HepG2 (cell line): Measurements from ENCODE around the gene TREH. TPM values are rescaled to one million over a fixed set of nuclear protein-coding genes. Genes with fewer than 3 reads are reported as not detected.

Experiments
- ATAC-seq: fragments of 200-7000 bp; cut with Tn5 transposase; 3 replicates; pipeline ENCODE4 v1.9.1; 2020; ENCODE audit warnings: mild to moderate bottlenecking, moderate library complexity
- BruUV-seq: library from RNA; stranded (reverse); fragments of 400-500 nt; replicated peaks from 2 replicates; lab custom pipeline; 2021; lab: Mats Ljungman, UMichigan
- CTCF ChIA-PET: fragments of 300-600 bp; formaldehyde crosslinking; extraction: SDS; loops from one replicate; lab custom pipeline; 2021; ENCODE audit warnings: low total read pairs, inconsistent platforms, low intra/inter-chr PET ratio; lab: Yijun Ruan, JAX
- POLR2A ChIA-PET: fragments of 350-600 bp; sonication (Branson Sonifier 250); formaldehyde crosslinking; loops from one replicate; lab custom pipeline; 2020; ENCODE audit warnings: antibody characterized with exemption, inconsistent platforms; lab: Yijun Ruan, JAX
- DNase-seq: peaks from one replicate; pipeline ENCODE4 v3.0.0-alpha.2; 2015; ENCODE audit warnings: low spot score
- FAIRE-seq: peaks from 3 replicates; lab custom pipeline; 2011; peaks lifted over from hg19 to GRCh38; lab: Jason Lieb, UNC
- H2AFZ ChIP-seq: one replicate; pipeline ENCODE4 v1.6.1; 2011; ENCODE audit warnings: low read length, inconsistent platforms
- H3K27ac ChIP-seq: fragments of 300-600 bp; 3 replicates; pipeline ENCODE4 v1.8.0; 2011; ENCODE audit warnings: mixed run types, mild to moderate bottlenecking, mixed read lengths, low read length, inconsistent platforms; ENCODE audit not compliant: insufficient read depth; ENCODE audit errors: extremely low read length
- H3K27me3 ChIP-seq, 2 experiments: fragments of 200-600 bp in 1 of 2; 2 replicates in 1 of 2; 3 replicates in 1 of 2; pipeline versions ENCODE4 v1.6.0 to v1.8.0; 2011; ENCODE audit warnings: low read length in 2 of 2, mild to moderate bottlenecking in 2 of 2, moderate library complexity in 2 of 2, inconsistent platforms in 1 of 2; ENCODE audit not compliant: insufficient read depth in 2 of 2, control insufficient read depth in 1 of 2
- H3K36me3 ChIP-seq, 2 experiments: fragments of 200-600 bp in 1 of 2; replicated peaks in 1 of 2; 2 replicates in 1 of 2; 3 replicates in 1 of 2; pipeline versions ENCODE4 v1.5.1 to v1.8.0; 2011; ENCODE audit warnings: low read length in 2 of 2, inconsistent platforms in 1 of 2; ENCODE audit not compliant: insufficient read depth in 2 of 2, control insufficient read depth in 1 of 2
- H3K4me1 ChIP-seq: 2 replicates; pipeline ENCODE4 v1.5.1; 2012; ENCODE audit warnings: low read length, inconsistent platforms; ENCODE audit not compliant: insufficient read depth
- H3K4me2 ChIP-seq: 2 replicates; pipeline ENCODE4 v1.6.0; 2011; ENCODE audit warnings: low read depth, low read length, inconsistent platforms
- H3K4me3 ChIP-seq, 3 experiments: fragments of 200-600 bp in 1 of 3; sonication (generic), shearing (Covaris generic) in 1 of 3; replicated peaks in 1 of 3; 2 replicates each; pipeline ENCODE4 v1.5.1; 2011 to 2016; ENCODE audit warnings: low read length in 3 of 3, inconsistent platforms in 2 of 3, low read depth in 2 of 3, mild to moderate bottlenecking in 2 of 3, control low read depth in 1 of 3, mixed read lengths in 1 of 3; ENCODE audit not compliant: insufficient read depth in 1 of 3
- H3K79me2 ChIP-seq: one replicate; pipeline ENCODE4 v1.6.1; 2011; ENCODE audit warnings: low read length, inconsistent platforms; ENCODE audit not compliant: insufficient read depth
- H3K9ac ChIP-seq: 2 replicates; pipeline ENCODE4 v1.6.0; 2011; ENCODE audit warnings: mild to moderate bottlenecking, low read depth, low read length, inconsistent platforms; ENCODE audit not compliant: insufficient read depth
- H3K9me3 ChIP-seq: 2 replicates; pipeline ENCODE4 v1.5.1; 2012; ENCODE audit warnings: mild to moderate bottlenecking, low read length
- H4K20me1 ChIP-seq: 2 replicates; pipeline ENCODE4 v1.6.0; 2011; ENCODE audit warnings: inconsistent platforms, mild to moderate bottlenecking, low read length, moderate library complexity; ENCODE audit not compliant: insufficient read depth
- AGO2 ChIP-seq: fragments of 200-400 bp; formaldehyde crosslinking; optimal IDR thresholded peaks from 2 replicates; pipeline ENCODE3; 2017; ENCODE audit warnings: mild to moderate bottlenecking, low read depth, low read length, moderate library complexity
- LCORL ChIP-seq, 2 experiments: fragments of 450-650 bp in 1 of 2; sonication (generic) in 1 of 2; formaldehyde crosslinking in 1 of 2; IDR thresholded peaks; 2 replicates each; pipeline versions ENCODE4 v1.5.0 to v1.6.1; 2017 to 2020; ENCODE audit warnings: antibody characterized with exemption in 1 of 2, missing genetic modification reagents in 1 of 2
- MEF2D ChIP-seq: sonication (generic); formaldehyde crosslinking; IDR thresholded peaks from 2 replicates; pipeline ENCODE4 v1.5.1; 2020; ENCODE audit warnings: mild to moderate bottlenecking, missing genetic modification reagents
- MLXIP ChIP-seq: sonication (generic); formaldehyde crosslinking; IDR thresholded peaks from 2 replicates; pipeline ENCODE4 v1.9.0; 2021; ENCODE audit warnings: missing genetic modification reagents, borderline replicate concordance
- RBM39 ChIP-seq: fragments of 200-400 bp; formaldehyde crosslinking; IDR thresholded peaks from one replicate; pipeline ENCODE4 v1.6.1; 2018; ENCODE audit warnings: antibody characterized with exemption, mild to moderate bottlenecking, low read depth, low read length; ENCODE audit not compliant: poor library complexity, severe bottlenecking
- REXO4 ChIP-seq: sonication (generic); formaldehyde crosslinking; IDR thresholded peaks from 2 replicates; pipeline ENCODE4 v1.8.0; 2022; ENCODE audit warnings: missing genetic modification reagents, mild to moderate bottlenecking, borderline replicate concordance
- SRY ChIP-seq: sonication (generic); formaldehyde crosslinking; IDR thresholded peaks from 2 replicates; pipeline ENCODE4 v1.8.0; 2022; ENCODE audit warnings: mild to moderate bottlenecking, missing genetic modification reagents
- ZFP1 ChIP-seq: IDR thresholded peaks from 2 replicates; pipeline ENCODE4 v1.6.1; 2016
- ZNF333 ChIP-seq: sonication (generic); formaldehyde crosslinking; IDR thresholded peaks from 2 replicates; pipeline ENCODE4 v1.4.0; 2020; ENCODE audit warnings: mild to moderate bottlenecking, missing genetic modification reagents, borderline replicate concordance
- ZNF367 ChIP-seq: sonication (generic); formaldehyde crosslinking; IDR thresholded peaks from 2 replicates; pipeline ENCODE4 v1.4.0; 2020; ENCODE audit warnings: missing genetic modification reagents, borderline replicate concordance
- WGBS: methylation state at CpG from one replicate; pipeline ENCODE4 v1.1.6; 2017; ENCODE audit warnings: low lambda C conversion rate; 5-methylcytosine and 5-hydroxymethylcytosine counted together
- in situ Hi-C: cut with HindIII; loops from 2 replicates; pipeline ENCODE4 v1.10.0; 2017; ENCODE audit warnings: low pct_unique_long_range_greater_than_20kb; ENCODE audit not compliant: extremely low pct_ligation_motif_present
- intact Hi-C: fragments of 100-400 bp; cut with micrococcal nuclease; formaldehyde crosslinking; loops from one replicate; pipeline ENCODE4 v1.10.0; 2022; ENCODE audit not compliant: unreplicated experiment
- polyA plus RNA-seq, 8 experiments: library from polyadenylated mRNA; depleted of rRNA in 3 of 8; stranded (reverse) in 7 of 8; unstranded in 1 of 8; fragments of >200 nt; fragmentation: Illumina TruSeq in 4 of 8; extraction: Trizol in 4 of 8; gene quantifications; 2 replicates each; pipeline versions ENCODE4 v1.2.1 to v1.2.3, GENCODE V29; 2011 to 2016; ENCODE audit warnings: low read depth in 4 of 8, missing spikeins in 1 of 8, mixed read lengths in 1 of 8; ENCODE audit not compliant: insufficient read depth in 1 of 8
- total RNA-seq, 5 experiments: library from RNA; depleted of rRNA; stranded (reverse); fragments of >200 nt; fragmentation: Illumina TruSeq; extraction: Trizol; gene quantifications; 2 replicates each; pipeline ENCODE4 v1.2.3, GENCODE V29; 2016; ENCODE audit warnings: low read depth in 1 of 5

The TREH gene
- total and polyA plus RNA-seq, 2 of the 13 experiments (the other 11 are each of a cell fraction or from before 2014, with no cell fraction given) = 0.53 to 0.86 TPM

GRCh38 chr11:118628031-118628430 lies 51.4 kb downstream of the TREH start:
- Histone ChIP-seq H3K4me3 (no peak overlapping the region), H3K36me3 (peaks cover 14 to 22% of the 10 kb centered on the region in 2 experiments; a peak in 4 of 5 replicates), H4K20me1 (no peaks in the 10 kb centered on the region), H2AFZ (no peak overlapping the region), H3K79me2 (no peaks in the 10 kb centered on the region), H3K9ac (no peak overlapping the region), H3K9me3 (no peaks in the 10 kb centered on the region), H3K27me3 (no peaks in the 10 kb centered on the region), H3K27ac (no peak overlapping the region), H3K4me1 (peaks cover 7% of the 10 kb centered on the region), H3K4me2 (no peak overlapping the region)
- POLR2A ChIA-PET = no interaction called here
- WGBS = 100% methylated on average over 10 of the region's 20 CpGs
- ATAC-seq (no peak), FAIRE-seq (no peak), DNase-seq (no peak)
- in situ Hi-C loops (no loop called here), intact Hi-C loops (no loop called here)
- CTCF ChIA-PET = no interaction called here
- peak; percentile 73 for TF ChIP-seq AGO2
- no peak for TF ChIP-seq MEF2D (CRISPR knock-in tag)
- no TSS peak for BruUV-seq

DNA sequence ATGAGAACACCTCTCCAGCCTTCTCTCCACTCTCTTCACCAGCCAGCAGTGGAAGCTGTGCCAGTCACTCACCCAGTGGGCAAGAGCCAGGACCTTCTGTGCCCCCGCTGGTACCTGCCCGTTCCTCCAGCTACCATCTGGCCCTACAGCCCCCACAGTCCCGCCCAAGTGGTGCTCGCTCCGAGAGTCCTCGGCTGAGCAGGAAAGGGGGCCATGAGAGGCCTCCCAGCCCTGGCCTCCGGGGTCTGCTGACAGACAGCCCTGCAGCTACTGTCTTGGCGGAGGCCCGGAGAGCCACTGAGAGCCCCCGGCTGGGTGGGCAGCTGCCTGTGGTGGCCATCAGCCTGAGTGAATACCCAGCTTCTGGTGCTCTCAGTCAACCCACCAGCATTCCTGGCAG lies 51.9 kb downstream of the TREH start:
- BruUV-seq = no TSS peak
- ChIA-PET POLR2A (no interaction called here), CTCF (no interaction called here)
- no peak for DNase-seq
- H3K36me3 ChIP-seq = peaks cover 14 to 22% of the 10 kb centered on the region in 2 experiments; a peak in 4 of 5 replicates
- in situ Hi-C loops (no loop called here), intact Hi-C loops (no loop called here)
- H3K79me2 ChIP-seq = peaks cover under 1% of the 10 kb centered on the region
- FAIRE-seq = no peak
- no peak overlapping the region for H3K9ac ChIP-seq
- WGBS = 95% methylated on average over 7 of the region's 10 CpGs
- no peak overlapping the region for H3K4me2 ChIP-seq
- H3K4me1 ChIP-seq = peaks cover 11% of the 10 kb centered on the region
- H4K20me1 ChIP-seq = no peaks in the 10 kb centered on the region
- no peak for ATAC-seq
- no peak overlapping the region for H3K27ac ChIP-seq
- no peaks in the 10 kb centered on the region for H3K27me3 ChIP-seq
- no peaks in the 10 kb centered on the region for H3K9me3 ChIP-seq
- H2AFZ ChIP-seq = no peak overlapping the region
- H3K4me3 ChIP-seq = no peak overlapping the region
- TF ChIP-seq LCORL (IDR thresholded peaks at IDR 0.05) (no peak), LCORL (CRISPR knock-in tag; IDR thresholded peaks at IDR 0.05) (no peak), REXO4 (CRISPR knock-in tag) (no peak), ZFP1 (no peak), ZNF367 (no peak), RBM39 (no peak), MLXIP (CRISPR knock-in tag) (no peak), ZNF333 (no peak), SRY (no peak)
